Spinal cord (tissue), 10 donors: ENCODE data around the gene TCOF1. TPM values are rescaled to one million over a fixed set of nuclear protein-coding genes. Genes with fewer than 3 reads are reported as not detected.

ENCODE experiments used
- DNase-seq, 6 donors: peaks; one replicate each; pipeline versions ENCODE4 v3.0.0 to v3.0.0-alpha.2; 2013 to 2015; ENCODE audit warnings: low spot score in 6 of 6, low read depth in 4 of 6
- H3K27ac ChIP-seq: one replicate; pipeline ENCODE4 v1.5.1; 2013; ENCODE audit warnings: low read depth, low read length, control low read depth
- H3K27me3 ChIP-seq: one replicate; pipeline ENCODE4 v1.6.1; 2013; ENCODE audit warnings: low read length; ENCODE audit not compliant: control insufficient read depth, insufficient read depth
- H3K36me3 ChIP-seq: one replicate; pipeline ENCODE4 v1.6.1; 2013; ENCODE audit warnings: low read length; ENCODE audit not compliant: control insufficient read depth, insufficient read depth
- H3K4me1 ChIP-seq: one replicate; pipeline ENCODE4 v1.6.1; 2013; ENCODE audit warnings: low read length; ENCODE audit not compliant: control insufficient read depth, insufficient read depth
- H3K4me3 ChIP-seq: one replicate; pipeline ENCODE4 v1.5.1; 2013; ENCODE audit warnings: low read depth, low read length, control low read depth
- H3K9me3 ChIP-seq: one replicate; pipeline ENCODE4 v1.6.1; 2013; ENCODE audit warnings: low read length; ENCODE audit not compliant: control insufficient read depth, insufficient read depth
- WGBS: methylation state at CpG from one replicate; pipeline ENCODE4 v1.1.5; 2013; ENCODE audit warnings: missing lambda C conversion rate; ENCODE audit not compliant: insufficient coverage; 5-methylcytosine and 5-hydroxymethylcytosine counted together
- polyA plus RNA-seq, 2 donors: library from polyadenylated mRNA; unstranded; fragments of 120-200 nt; gene quantifications; one replicate each; pipeline ENCODE4 v1.2.1, GENCODE V29; 2013; ENCODE audit not compliant: insufficient read length in 2 of 2
- total RNA-seq, 2 donors: library from RNA; depleted of rRNA in 1 of 2; stranded (reverse); fragments of 120-200 nt in 1 of 2; fragments of >200 nt in 1 of 2; gene quantifications; one replicate each; pipeline versions ENCODE4 v1.2.3 to v1.2.4, GENCODE V29; 2013 to 2014
- donor health status: healthy.

Gene TCOF1
- total and polyA plus RNA-seq, 4 donors: 8.7 to 26.3 (median 22.4) TPM

DNA sequence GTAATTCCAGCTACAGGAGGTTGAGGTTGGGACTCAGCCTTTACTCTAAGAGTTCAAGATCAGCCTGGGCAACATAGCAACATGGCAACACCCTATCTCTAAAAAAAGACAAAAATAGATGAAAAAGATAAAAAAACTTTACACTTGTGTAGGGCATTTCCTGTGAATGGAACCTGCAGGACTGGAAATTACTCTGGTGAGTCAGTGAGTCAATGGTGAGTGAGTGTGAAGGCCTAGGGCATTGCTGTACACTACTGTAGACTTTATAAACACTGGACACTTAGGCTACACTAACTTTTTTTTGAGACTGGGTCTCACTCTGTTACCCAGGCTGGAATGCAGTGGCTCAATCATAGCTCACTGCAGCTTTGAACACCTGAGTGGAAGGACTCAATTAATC lies 35.3 kb upstream of the TCOF1 start:
- peaks cover 17% of the 10 kb centered on the region for H3K4me1 ChIP-seq
- no peak overlapping the region for H3K4me3 ChIP-seq
- H3K36me3 ChIP-seq: no peaks in the 10 kb centered on the region
- H3K27me3 ChIP-seq: no peaks in the 10 kb centered on the region
- no peaks in the 10 kb centered on the region for H3K9me3 ChIP-seq
- DNase-seq: no peak
- H3K27ac ChIP-seq: no peak overlapping the region

DNA sequence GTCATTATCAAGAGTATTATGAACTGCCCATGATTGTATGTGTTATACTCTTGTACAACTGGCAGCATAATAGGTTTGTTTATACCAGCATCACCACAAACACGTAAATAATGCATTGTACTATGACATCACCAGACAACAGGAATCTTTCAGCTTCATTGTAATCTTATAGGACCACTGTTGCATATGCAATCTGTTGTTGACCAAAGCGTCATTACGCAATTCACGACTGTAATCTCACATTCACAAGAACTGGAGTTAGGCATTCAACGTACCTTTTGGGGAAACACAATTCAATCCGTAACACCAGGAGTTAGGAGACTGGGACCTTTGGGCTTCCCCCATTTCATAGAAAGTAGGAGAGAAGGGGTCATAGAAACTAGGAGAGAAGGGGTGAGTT lies 34.4 kb upstream of the TCOF1 start:
- no peak for DNase-seq
- H3K4me1 ChIP-seq: peaks cover 25% of the 10 kb centered on the region
- no peak overlapping the region for H3K27ac ChIP-seq
- no peaks in the 10 kb centered on the region for H3K36me3 ChIP-seq
- H3K27me3 ChIP-seq: no peaks in the 10 kb centered on the region
- WGBS: 95% methylated on average over 3 of the region's 6 CpGs
- H3K4me3 ChIP-seq: no peak overlapping the region
- H3K9me3 ChIP-seq: no peaks in the 10 kb centered on the region

DNA sequence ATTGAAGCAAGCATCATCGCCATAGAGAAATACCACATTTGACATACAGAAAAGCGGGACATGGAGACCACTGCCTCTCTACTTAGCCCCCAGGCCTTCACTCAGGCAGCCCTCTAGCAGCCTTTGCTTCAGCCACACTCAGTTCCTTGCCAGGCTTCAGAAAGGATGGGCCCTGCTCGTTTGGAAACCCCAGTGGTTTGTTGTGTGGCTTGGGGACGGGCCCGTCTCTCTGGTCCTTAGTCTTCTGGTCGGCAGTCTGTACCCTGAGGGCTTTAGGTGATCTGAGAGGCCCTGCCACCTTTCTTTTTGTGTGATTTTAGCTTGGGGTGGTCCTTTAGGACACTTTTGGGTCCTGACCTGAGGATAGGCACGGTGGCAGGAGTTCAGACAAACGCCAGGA lies 33.7 kb upstream of the TCOF1 start:
- H3K9me3 ChIP-seq: no peaks in the 10 kb centered on the region
- H3K36me3 ChIP-seq: no peaks in the 10 kb centered on the region
- no peak overlapping the region for H3K4me3 ChIP-seq
- no peak for DNase-seq
- 74% methylated on average over 7 of the region's 8 CpGs for WGBS
- H3K4me1 ChIP-seq: peaks cover 25% of the 10 kb centered on the region
- no peak overlapping the region for H3K27ac ChIP-seq
- H3K27me3 ChIP-seq: no peaks in the 10 kb centered on the region

DNA sequence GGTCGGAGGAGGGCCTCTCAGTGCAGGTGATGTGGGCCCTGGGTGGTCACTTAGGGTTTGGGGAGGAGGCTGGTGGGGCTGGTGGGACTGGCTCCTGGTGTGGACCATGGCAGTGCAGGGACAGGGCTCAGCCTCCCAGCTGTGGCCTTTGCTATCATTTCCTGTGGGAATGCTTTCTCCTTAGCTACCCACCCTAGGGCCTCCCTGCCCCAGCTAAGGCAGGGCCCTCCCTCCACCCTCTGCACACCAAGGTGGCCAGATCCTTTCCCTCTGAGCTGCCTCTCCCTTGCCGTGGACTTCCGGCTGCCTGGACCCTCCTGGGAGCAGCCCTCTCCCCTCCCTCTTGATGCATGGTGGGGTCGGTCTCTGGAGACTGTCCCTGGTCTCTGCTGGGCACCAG lies 32.1 kb upstream of the TCOF1 start:
- no peak overlapping the region for H3K27ac ChIP-seq
- no peak for DNase-seq
- 94% methylated on average over 4 of the region's 4 CpGs for WGBS
- H3K9me3 ChIP-seq: no peaks in the 10 kb centered on the region
- no peak overlapping the region for H3K4me3 ChIP-seq
- peaks cover 31% of the 10 kb centered on the region for H3K4me1 ChIP-seq
- H3K27me3 ChIP-seq: no peaks in the 10 kb centered on the region
- H3K36me3 ChIP-seq: no peaks in the 10 kb centered on the region

DNA sequence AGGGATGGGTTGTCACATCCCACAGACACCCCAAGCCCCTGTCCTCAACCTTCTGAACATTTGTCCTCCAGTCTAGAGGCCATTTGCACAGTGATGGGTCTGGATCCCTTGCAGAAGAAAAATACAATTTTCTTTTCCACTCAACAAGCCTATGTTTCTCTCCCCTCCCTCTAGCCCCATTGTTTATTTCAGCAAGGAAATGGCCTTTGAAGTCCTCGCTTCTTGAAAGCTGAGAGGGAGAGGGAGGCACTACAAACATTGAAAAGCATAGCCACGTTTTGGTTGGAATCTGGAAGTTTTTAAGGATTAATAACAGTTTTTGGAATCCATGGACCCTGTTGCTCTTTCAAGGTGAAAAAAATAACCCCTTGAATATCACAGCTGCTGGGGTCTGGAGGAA lies 30.8 kb upstream of the TCOF1 start:
- Histone ChIP-seq H3K4me3 (no peak overlapping the region), H3K27me3 (no peaks in the 10 kb centered on the region), H3K9me3 (no peaks in the 10 kb centered on the region), H3K4me1 (peaks cover 30% of the 10 kb centered on the region), H3K27ac (no peak overlapping the region), H3K36me3 (no peaks in the 10 kb centered on the region)
- 60% methylated on average over 2 of the region's 2 CpGs for WGBS
- no peak for DNase-seq

DNA sequence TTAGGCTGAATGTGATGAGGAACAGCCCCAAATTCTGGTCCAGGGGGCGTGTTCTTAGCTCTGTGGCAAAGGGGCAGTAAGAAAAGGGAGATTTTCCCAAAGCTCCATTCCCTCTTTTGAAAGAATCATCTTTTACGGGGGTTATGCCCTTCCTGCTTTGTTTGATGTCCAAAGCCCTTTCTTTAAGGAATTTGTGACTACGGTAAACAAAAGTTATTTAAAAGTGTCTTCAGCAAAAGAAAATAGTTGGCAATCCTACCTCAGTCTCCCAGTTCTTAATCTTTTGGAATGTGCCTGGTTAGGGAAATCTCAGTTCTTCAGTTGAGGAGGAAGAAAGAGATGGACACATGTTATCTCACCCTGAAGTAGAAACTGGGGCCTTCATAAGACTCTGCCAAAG lies 30.4 kb upstream of the TCOF1 start:
- WGBS: 60% methylated on average over 1 of the region's 3 CpGs
- Histone ChIP-seq H3K9me3 (no peaks in the 10 kb centered on the region), H3K4me3 (no peak overlapping the region), H3K27ac (no peak overlapping the region), H3K27me3 (no peaks in the 10 kb centered on the region), H3K4me1 (peaks cover 30% of the 10 kb centered on the region), H3K36me3 (no peaks in the 10 kb centered on the region)
- DNase-seq: no peak

DNA sequence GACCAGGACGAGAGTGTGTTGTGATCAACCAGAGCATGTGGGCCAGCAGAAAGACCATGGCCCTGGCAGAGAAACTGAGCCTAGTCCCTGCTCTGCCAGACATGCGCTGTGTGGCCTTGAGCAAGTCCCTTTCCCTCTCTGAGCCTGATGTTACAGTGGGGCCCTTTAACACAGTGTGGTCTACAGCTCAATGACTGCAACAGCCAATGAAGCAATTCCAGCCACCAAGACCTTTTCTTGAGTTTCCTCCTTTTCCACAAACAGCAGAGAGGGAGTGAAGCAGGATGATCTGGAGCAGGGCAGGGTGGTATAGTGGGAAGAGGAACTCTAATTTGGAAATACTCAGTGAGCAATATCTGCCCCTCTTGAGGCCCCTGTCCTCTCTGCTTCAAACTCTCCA lies 29.0 kb upstream of the TCOF1 start:
- 90% methylated on average over 2 of the region's 2 CpGs for WGBS
- Histone ChIP-seq H3K4me1 (peaks cover 33% of the 10 kb centered on the region), H3K9me3 (no peaks in the 10 kb centered on the region), H3K4me3 (no peak overlapping the region), H3K27me3 (no peaks in the 10 kb centered on the region), H3K27ac (no peak overlapping the region), H3K36me3 (no peaks in the 10 kb centered on the region)
- DNase-seq: no peak

DNA sequence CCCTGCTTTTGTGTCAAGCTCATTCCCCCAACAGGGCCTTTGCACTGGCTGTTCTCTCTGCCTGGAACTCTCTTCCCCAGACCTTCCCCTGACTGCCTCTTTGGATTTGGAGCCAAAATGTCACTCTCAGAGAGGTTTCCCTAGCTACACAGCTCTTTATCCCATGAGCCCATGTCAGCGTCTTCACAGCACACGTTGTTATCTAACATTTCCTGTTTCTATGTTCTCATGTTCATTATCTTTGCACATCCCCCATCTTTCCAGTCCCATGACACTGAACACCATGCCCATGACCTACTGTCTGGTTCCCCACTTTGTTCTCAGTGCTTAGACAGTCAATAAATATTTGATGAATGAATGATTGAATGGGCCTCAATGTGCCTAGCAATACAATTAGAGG lies 28.5 kb upstream of the TCOF1 start:
- H3K4me1 ChIP-seq: peaks cover 33% of the 10 kb centered on the region
- H3K9me3 ChIP-seq: no peaks in the 10 kb centered on the region
- no peak for DNase-seq
- 55% methylated on average over 2 of the region's 2 CpGs for WGBS
- H3K4me3 ChIP-seq: no peak overlapping the region
- H3K27ac ChIP-seq: no peak overlapping the region
- no peaks in the 10 kb centered on the region for H3K27me3 ChIP-seq
- no peaks in the 10 kb centered on the region for H3K36me3 ChIP-seq

DNA sequence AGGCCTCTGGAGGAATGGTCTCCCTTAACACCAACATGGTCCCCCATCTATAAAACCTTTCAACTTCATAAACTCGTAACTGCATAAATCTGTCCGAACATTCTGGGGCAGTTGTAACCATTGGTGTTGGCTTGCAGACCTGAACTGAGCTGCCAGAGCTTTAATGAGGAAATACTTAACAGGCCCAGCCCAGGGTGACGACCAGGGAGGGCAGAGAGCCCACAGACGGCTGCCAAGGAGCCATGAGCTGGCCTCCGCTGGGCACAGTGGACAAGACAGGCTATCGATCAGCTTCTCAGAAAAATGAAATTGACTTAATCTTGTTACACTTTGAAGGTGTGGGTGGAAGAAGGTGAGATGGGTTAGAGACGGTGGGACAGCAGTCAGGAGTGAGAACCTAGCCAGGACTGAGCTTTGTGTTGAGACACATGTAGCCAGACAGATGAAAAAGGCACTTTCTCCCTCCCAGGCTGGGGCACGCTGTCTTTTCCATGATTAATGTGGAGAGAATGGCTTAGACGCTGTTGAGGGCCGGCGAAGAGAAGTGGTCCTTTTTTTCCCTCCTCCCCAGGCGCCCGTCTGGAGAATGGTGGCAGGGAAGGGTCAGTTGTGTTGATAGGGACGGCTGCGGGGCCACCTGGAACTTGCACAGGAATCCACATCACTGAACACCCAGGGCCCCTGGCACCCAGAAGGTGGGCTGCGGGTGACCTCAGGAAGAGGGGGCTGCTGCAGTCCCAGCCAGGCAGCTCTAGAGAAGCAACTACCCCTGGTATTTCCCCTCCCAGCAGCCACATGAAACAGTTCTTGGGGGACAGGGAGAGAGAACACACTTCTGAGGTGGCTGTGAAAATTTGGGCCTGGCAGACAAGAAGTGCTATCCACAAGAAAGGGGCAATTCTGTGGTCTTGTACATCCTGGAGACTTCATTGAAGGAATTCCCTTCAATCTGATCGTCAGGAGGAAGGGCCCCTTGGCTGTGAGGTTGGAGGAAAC lies 27.3 kb upstream of the TCOF1 start:
- Histone ChIP-seq H3K4me1 (peaks cover 33% of the 10 kb centered on the region), H3K9me3 (no peaks in the 10 kb centered on the region), H3K27ac (no peak overlapping the region), H3K27me3 (no peaks in the 10 kb centered on the region), H3K36me3 (no peaks in the 10 kb centered on the region), H3K4me3 (no peak overlapping the region)
- WGBS: 53% methylated on average over 10 of the region's 17 CpGs
- peak in 1 of 6 donors; percentile 23 for DNase-seq

DNA sequence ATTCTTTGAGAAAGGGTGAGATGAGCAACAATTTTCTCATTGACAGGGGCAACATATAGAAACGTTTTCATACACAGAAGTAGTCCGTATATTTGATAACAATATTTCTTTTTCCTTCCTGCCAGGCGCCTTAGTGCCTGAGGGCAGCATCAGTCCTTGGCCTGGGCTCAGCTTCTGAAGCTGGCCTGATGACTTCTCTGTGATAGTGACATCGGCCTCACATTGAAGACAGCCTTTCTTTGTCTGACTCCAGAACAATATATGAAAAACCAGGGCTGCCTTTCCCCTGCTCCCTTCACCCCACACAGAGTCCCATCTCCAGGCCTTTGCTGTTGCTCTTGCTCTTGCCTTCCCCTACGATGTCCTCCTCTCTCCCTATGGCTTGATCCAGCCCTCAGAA lies 24.1 kb upstream of the TCOF1 start:
- Histone ChIP-seq H3K9me3 (no peaks in the 10 kb centered on the region), H3K4me1 (peaks cover 17% of the 10 kb centered on the region), H3K27ac (no peak overlapping the region), H3K27me3 (no peaks in the 10 kb centered on the region), H3K36me3 (no peaks in the 10 kb centered on the region), H3K4me3 (no peak overlapping the region)
- WGBS: 82% methylated on average over 5 of the region's 5 CpGs
- no peak for DNase-seq
